HG02610 (cell line): ENCODE data around the gene GPRASP2.
"Not testable (repeated sequence)": the region's sequence is repeated elsewhere in the genome, so short reads cannot be mapped to it uniquely, and the experiment has no call there.

Experiments
- ATAC-seq: cut with Tn5 transposase; IDR thresholded peaks from one replicate; pipeline ENCODE4 v1.9.1; 2021; ENCODE audit warnings: mild to moderate bottlenecking, moderate library complexity; ENCODE audit not compliant: unreplicated experiment

Gene GPRASP2

GRCh38 chrX:102712216-102712966, at the start of gene GPRASP2:
GPRASP2 (plus strand) TSS chrX:102712448; CDS start chrX:102714870, 2,422 bp downstream.
- peak; percentile 34 for ATAC-seq

DNA sequence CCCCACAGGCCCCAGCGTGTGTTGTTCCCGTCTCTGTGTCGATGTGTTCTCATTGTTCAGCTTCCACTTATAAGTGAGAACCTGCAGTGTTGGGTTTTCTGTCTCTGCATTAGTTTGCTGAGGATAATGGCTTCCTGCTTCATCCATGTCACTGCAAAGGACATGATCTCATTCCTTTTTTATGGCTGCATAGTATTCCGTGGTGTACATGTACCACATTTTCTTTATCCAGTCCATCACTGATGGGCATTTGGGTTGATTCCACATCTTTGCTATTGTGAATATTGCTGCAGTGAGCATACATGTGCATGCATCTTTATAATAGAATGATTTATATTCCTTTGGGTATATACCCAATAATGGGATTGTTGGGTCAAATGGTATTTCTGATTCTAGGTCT, 48.4 kb upstream of the GPRASP2 start:
- not testable (repeated sequence) for ATAC-seq

DNA sequence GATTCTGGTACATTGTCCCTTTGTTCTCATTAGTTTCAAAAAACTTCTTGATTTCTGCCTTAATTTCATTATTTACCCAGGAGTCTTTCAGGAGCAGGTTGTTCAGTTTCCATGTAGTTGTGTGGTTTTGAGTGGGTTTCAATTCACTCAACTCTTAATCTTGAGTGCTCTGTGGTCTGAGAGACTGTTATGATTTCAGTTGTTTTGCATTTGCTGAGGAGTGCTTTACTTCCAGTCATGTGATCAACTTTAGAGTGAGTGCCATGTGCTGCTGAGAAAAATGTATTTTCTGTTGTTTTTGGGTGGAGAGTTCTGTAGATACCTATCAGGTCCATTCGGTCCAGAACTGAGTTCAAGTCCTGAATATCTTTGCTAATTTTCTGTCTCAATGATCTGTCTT, 45.2 kb upstream of the GPRASP2 start:
- not testable (repeated sequence) for ATAC-seq

DNA sequence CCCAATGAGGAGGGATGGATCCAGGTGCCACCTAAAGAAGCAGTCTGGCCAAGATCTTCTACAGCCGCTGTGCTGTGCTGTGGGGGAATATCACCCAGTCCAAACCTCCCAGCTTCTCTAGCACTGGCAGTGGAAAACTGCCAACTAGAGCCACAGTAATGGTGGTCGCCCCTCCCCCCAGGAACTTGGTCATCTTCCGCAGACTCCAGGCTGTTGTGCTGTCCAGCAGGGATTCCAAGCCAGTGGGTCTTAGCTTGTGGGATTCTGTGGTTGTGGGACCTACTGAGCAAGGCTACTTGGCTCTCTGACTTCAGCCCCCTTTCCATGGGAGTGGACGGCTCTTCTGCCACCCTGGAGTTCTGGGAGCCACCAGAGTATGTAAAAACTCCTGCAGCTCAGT, 42.7 kb upstream of the GPRASP2 start:
- no peak for ATAC-seq

DNA sequence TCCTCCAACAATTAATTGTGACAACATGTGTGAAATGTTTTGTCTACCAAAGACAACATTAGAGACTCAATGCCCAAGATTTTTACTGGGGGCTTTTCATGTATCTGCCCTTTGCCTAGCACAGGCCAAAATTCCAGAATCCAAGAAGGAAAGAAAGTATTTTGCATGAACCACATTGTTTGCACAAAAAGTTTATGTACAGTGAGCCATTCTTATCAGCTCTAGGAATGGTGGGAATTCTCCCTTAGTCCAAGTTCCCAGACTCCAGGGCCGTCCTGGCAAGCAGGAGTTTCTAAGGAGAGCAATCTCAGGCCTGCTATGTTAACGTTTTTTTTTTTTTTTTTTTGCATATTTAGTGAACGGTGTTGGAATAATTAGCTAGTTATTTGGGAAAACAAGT, 39.4 kb upstream of the GPRASP2 start:
- ATAC-seq, result no peak

- not testable (repeated sequence) for ATAC-seq
These were observed 34.8 kb upstream of the GPRASP2 start for GRCh38 chrX:102677479-102677878.

DNA sequence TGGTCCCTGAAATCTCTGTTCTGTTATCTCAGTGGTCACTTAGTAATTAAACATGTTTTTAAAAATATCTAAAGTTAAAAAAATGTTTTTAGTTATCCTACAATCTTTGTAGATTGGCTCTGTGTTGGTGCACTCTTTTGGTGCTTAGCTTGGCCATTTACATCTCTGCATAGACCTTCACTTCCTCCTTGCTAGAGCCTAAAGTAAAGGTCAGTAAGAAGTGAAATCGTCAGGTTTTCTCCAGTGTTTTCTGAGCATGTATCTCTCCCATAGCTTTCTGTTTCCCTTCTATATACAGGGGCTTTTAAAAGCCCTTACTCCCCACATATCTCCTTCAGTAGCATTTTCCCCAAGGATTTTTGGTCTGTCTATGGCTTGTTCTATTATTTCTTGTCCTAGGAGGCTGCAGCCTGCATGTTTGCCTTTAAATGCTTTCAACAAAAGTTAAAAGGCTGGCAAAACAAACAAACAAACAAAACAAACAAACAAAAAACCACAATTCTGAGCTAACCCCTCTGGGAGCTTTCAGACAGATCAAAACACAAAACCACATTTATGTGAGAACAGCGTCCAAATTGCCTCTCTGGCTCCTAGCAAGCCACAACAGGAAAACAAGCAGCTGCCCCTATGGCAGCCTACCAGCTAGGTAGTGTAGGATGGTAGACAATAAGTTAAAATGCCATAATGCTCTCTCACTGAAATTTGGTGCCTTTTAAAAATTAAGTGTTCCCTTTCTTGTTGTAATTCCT, 27.3 kb upstream of the GPRASP2 start:
- ATAC-seq, result no peak

DNA sequence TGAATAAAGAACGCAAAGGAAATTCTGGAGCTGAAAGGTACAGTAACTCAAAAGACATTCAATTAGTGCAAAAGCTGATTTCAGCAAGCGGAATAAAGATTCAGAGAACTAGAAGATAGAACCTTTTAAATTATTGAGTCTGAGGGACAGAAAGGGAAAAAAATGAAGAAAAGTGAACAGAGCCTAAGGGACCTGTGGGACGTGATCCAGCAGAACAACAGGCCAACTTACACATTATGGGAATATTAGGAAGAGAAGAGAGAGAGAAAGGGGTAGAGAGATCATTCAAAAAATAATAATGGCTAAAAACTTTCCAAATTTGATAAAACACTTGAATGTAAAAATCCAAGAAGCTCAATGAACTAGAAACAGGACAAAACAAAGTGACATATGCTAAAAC, 17.5 kb upstream of the GPRASP2 start:
- ATAC-seq, result no peak

GRCh38 chrX:102696306-102696705, 15.9 kb upstream of the GPRASP2 start:
- no peak for ATAC-seq

DNA sequence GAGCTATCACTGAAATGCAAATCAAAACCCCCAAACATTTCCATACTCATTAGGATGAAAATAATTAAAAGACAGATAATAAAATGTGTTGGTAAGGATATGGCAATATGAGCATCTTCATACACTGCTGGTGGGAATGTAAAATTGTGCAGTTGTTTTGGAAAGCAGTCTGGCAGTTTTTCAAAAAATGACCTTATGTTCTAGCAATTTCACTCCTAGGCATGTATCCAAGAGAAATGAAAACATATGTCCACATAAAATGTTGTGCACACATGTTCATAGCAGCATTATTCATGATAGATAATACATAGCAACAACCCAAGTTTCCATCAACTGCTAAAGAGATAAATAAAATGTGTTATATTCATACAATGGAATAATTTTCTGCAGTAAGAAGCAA, 14.8 kb upstream of the GPRASP2 start:
- no peak for ATAC-seq

DNA sequence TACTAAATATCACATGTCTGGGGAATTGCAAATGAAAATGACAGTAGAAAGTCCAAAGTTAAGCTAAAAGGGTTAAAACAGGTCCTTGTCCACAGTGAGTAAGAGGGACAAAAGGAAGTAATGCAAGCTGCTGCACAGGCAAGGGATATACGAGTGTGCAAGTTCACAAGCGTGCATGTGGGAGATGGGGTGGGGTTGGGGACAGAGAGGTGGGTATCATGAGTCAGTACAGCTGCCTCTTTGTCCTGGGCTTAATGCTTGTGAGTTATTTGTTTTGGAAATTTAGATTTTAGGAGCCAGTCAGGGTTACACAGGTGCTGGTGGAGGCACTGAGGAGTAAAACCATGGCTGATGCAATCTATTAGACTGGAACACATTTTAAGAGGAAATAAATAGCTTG, 3.3 kb upstream of the GPRASP2 start:
- no peak for ATAC-seq

DNA sequence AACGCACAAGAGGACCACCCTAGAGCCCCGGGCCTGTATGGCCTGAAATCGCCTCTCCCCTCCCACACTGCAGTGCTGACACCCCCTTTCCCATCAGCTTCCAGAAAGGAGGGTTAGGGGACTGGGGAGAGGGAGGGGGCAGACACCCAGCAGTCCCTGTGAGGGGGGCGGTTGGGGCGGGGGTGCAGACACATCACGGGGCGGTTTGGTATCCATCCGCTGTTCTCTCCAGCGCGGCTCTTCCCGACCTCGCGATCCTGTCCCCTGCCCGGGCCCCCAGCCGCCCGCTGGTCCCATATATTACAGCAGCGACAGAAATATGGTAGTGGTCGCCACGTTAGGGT, 404 bp upstream of the GPRASP2 start:
- ATAC-seq, result no peak

GRCh38 chrX:102712981-102713625, 855 bp downstream of the GPRASP2 start:
- peak; percentile 11 for ATAC-seq

GRCh38 chrX:102714994-102715393, 2.7 kb downstream of the GPRASP2 start:
- no peak for ATAC-seq

DNA sequence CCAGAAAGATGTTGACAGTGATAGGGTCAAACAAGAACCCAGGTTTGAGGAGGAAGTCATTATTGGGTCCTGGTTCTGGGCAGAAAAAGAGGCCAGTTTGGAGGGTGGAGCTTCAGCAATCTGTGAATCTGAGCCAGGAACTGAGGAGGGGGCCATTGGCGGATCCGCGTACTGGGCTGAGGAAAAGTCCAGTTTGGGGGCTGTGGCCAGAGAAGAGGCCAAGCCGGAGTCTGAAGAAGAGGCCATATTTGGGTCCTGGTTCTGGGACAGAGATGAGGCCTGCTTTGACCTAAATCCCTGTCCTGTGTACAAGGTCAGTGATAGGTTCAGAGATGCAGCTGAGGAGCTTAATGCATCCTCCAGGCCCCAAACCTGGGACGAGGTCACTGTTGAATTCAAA, 3.7 kb downstream of the GPRASP2 start:
- no peak for ATAC-seq

DNA sequence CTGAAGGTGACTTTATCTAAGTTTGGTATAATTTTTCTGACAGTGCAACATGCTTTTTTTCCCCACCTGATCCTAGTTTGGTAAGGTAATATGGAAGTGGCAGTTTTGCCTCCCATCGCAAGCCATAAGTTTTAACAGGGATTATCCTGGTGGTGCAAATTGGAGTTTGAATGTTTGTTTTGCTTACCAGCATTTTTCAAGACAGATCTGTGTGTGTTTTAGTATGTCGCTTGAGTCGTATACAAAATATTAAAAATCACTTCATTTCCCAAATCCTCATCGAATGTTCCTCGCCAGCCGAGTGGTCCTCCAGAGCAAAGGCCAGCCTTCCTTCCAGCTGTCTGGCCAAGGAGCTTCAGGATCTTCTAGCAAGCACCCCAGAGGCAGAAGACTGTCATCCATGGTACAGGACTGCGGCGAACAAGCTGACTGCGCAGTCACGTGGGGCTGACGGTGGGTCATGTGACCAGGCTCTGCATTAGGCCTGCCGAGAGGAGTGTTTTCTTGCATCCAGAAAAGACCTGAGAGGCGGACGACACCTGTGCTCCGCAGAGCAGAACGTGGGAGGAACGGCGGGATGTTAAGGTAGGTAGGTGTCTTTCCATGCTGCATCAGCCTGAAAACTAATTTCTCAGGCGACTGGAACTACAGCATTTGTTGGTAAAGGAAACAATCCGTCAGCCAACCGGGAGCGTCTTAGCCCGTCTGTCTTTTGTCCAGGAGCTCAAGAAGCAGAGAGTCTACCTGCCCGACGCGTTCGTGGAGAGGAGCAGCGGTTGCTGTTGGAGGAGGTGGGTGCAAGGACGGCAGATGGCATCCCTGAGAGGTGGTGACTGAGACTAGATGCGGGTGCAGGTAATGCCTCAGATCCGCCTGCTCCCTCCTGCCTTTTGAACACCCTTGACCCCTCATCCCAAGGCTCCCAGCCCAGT, 8.3 kb downstream of the GPRASP2 start, which contains the start of gene GPRASP3:
Gene GPRASP3, plus strand, starts transcription at position 507 of the 932 bp plus-strand sequence. CDS start 28,253 bp downstream, outside the sequence.
- peak; percentile 100 for ATAC-seq

- ATAC-seq, result not testable (repeated sequence)
These were observed 8.9 kb downstream of the GPRASP2 start for GRCh38 chrX:102721169-102721506.

DNA sequence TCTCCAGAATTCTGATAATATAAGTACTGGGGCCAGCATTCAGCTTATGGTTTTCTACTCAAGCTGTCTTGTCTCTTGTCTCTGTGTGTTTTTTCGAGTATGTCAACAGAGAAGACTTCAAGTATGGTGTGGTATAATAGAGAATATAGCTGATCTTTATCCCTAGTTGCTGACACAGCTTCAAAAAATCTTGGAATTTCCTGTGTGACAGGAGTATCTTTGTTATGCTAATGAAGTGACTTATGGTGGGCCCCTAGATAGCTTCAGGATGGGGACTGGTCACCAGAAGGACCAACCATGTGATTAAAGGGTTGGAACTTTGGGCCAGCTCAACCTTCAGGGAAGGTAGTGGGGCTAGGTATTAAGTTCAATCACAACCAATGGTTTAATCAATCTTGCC, 11.2 kb downstream of the GPRASP2 start:
- ATAC-seq, result no peak

DNA sequence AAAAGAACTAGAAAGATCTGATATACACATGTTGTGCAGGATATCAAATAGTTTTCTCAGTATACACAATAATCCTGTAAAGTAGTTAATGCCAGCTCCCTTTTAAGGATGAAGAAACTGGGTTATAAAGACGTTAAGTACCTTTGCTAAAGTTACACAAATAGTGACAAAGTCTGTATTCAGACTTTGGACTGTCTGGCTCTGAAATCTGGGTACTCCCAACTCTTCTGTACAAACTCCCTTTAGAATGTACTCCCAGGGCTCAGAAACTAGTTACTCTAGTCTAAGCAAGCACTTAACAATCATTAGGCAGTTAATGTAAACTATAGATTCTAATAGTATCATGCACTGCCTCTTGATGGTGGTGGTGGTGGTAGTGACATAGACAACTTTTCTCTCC, 15.5 kb downstream of the GPRASP2 start:
- ATAC-seq, result no peak

DNA sequence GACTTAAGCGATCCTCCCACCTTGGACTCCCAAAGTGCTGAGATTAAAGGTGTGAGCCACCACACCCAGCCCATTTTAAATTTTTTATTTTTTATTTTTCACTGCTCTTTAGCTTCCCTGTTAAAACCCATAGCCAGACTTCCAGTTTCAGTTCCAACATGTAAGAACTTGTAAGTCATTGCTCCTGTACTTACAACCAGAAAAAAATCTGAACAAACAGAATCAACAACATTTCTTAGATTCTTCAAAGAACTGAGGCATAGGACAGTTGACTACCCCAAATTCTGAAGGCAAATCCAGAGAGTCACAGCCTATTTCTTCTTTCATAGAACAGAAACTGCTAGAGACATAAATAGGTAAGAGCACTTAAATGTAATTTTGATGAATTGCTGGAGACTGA, 16.4 kb downstream of the GPRASP2 start:
- ATAC-seq, result no peak

- ATAC-seq, result no peak
These were observed 27.4 kb downstream of the GPRASP2 start for GRCh38 chrX:102739657-102740056.
